ENCODE measurements around the gene EPB41L4A. TPM values are rescaled to one million over a fixed set of nuclear protein-coding genes. Genes with fewer than 3 reads are reported as not detected.

Gene EPB41L4A
- total RNA-seq, 1 donor from 2014 or later: 18.6 TPM

GRCh38 chr5:112142769-112143270 is 276.3 kb downstream of the EPB41L4A start:
- intact Hi-C loops (cut with micrococcal nuclease): no loop called here
- DNase-seq (peak; percentile 37), ATAC-seq (peak; percentile 90)

- no peak for ATAC-seq
- DNase-seq: no peak
- intact Hi-C loops (cut with micrococcal nuclease): no loop called here
Observed at GRCh38 chr5:112141582-112141981, 277.5 kb downstream of the EPB41L4A start.

GRCh38 chr5:112138526-112138925 is 280.6 kb downstream of the EPB41L4A start:
- ATAC-seq (no peak), DNase-seq (no peak)
- intact Hi-C loops (cut with micrococcal nuclease): no loop called here

GRCh38 chr5:112136773-112137172 is 282.3 kb downstream of the EPB41L4A start:
- intact Hi-C loops (cut with micrococcal nuclease): no loop called here
- ATAC-seq: peak; percentile 38
- DNase-seq: no peak

- intact Hi-C loops (cut with micrococcal nuclease): no loop called here
- no peak for ATAC-seq
Observed at GRCh38 chr5:112127861-112128260, 291.2 kb downstream of the EPB41L4A start.

GRCh38 chr5:112126982-112127381 is 292.1 kb downstream of the EPB41L4A start:
- DNase-seq (no peak), ATAC-seq (no peak)
- intact Hi-C loops (cut with micrococcal nuclease): no loop called here

More at GRCh38 chr5:112127861-112128260, 291.2 kb downstream of the EPB41L4A start:
- DNase-seq: no peak

- no peak for ATAC-seq
- intact Hi-C loops (cut with micrococcal nuclease): no loop called here
- DNase-seq: no peak
Observed at GRCh38 chr5:112125903-112126302, 293.2 kb downstream of the EPB41L4A start.

- intact Hi-C loops (cut with micrococcal nuclease): no loop called here
- DNase-seq (no peak), ATAC-seq (no peak)
Observed at GRCh38 chr5:112124788-112125187, 294.3 kb downstream of the EPB41L4A start.

- DNase-seq (no peak), ATAC-seq (no peak)
- intact Hi-C loops (cut with micrococcal nuclease): no loop called here
Observed at GRCh38 chr5:112123086-112123485, 296.0 kb downstream of the EPB41L4A start.

- intact Hi-C loops (cut with micrococcal nuclease): no loop called here
- ATAC-seq: no peak
- no peak for DNase-seq
Observed at GRCh38 chr5:112122353-112122752, 296.7 kb downstream of the EPB41L4A start.

- intact Hi-C loops (cut with micrococcal nuclease): no loop called here
- DNase-seq (no peak), ATAC-seq (no peak)
Observed at GRCh38 chr5:112121258-112121657, 297.8 kb downstream of the EPB41L4A start.

- DNase-seq (no peak), ATAC-seq (no peak)
- intact Hi-C loops (cut with micrococcal nuclease): no loop called here
Observed at GRCh38 chr5:112119969-112120368, 299.1 kb downstream of the EPB41L4A start.

- DNase-seq: no peak
- no peak for ATAC-seq
Observed at GRCh38 chr5:112119508-112119907, 299.6 kb downstream of the EPB41L4A start.

GRCh38 chr5:112117551-112117950 is 301.5 kb downstream of the EPB41L4A start:
- DNase-seq (no peak), ATAC-seq (no peak)
- intact Hi-C loops (cut with micrococcal nuclease): no loop called here

More at GRCh38 chr5:112119508-112119907, 299.6 kb downstream of the EPB41L4A start:
- intact Hi-C loops (cut with micrococcal nuclease): no loop called here

- DNase-seq (no peak), ATAC-seq (no peak)
- intact Hi-C loops (cut with micrococcal nuclease): no loop called here
Observed at GRCh38 chr5:112116371-112116770, 302.7 kb downstream of the EPB41L4A start.

- no peak for ATAC-seq
- intact Hi-C loops (cut with micrococcal nuclease): no loop called here
- DNase-seq: no peak
Observed at GRCh38 chr5:112113565-112113964, 305.5 kb downstream of the EPB41L4A start.

Data from left ventricle myocardium superior (tissue), 1 donor.